A673 (cell line): ENCODE results near the gene ABLIM3. TPM values are rescaled to one million over a fixed set of nuclear protein-coding genes. Genes with fewer than 3 reads are reported as not detected.

Source experiments
- BruUV-seq: library from RNA; stranded (reverse); fragments of 400-500 nt; replicated peaks from 2 replicates; lab custom pipeline; 2021; lab: Mats Ljungman, UMichigan
- CTCF ChIA-PET: fragments of 300-600 bp; sonication (Branson Sonifier 250); formaldehyde crosslinking; loops from one replicate; lab custom pipeline; 2022; ENCODE audit warnings: antibody characterized with exemption; lab: Charles Lee
- POLR2A ChIA-PET: fragments of 300-600 bp; sonication (Branson Sonifier 250); formaldehyde crosslinking; loops from one replicate; lab custom pipeline; 2022; ENCODE audit warnings: antibody characterized with exemption; ENCODE audit not compliant: low non-redundant PET; lab: Charles Lee
- DNase-seq: peaks from one replicate; pipeline ENCODE4 v3.0.0-alpha.2; 2015; ENCODE audit warnings: low spot score
- H3K27ac ChIP-seq: fragments of 200-600 bp; sonication (generic); 2 replicates; pipeline ENCODE4 v1.5.1; 2016; ENCODE audit warnings: mixed run types, low read depth, mild to moderate bottlenecking, mixed read lengths, antibody characterized with exemption, low read length; ENCODE audit not compliant: poor library complexity, severe bottlenecking
- H3K27me3 ChIP-seq: fragments of 200-600 bp; sonication (generic); replicated peaks from 2 replicates; pipeline ENCODE4 v1.6.1; 2017; ENCODE audit warnings: mixed run types, low read depth, mild to moderate bottlenecking, mixed read lengths, antibody characterized with exemption, low read length; ENCODE audit not compliant: insufficient read depth, poor library complexity
- H3K36me3 ChIP-seq: fragments of 200-600 bp; sonication (generic); 2 replicates; pipeline ENCODE4 v1.6.1; 2016; ENCODE audit warnings: mixed run types, mild to moderate bottlenecking, mixed read lengths, antibody characterized with exemption, low read length; ENCODE audit not compliant: insufficient read depth, poor library complexity, severe bottlenecking
- H3K4me1 ChIP-seq: fragments of 200-600 bp; sonication (generic); 2 replicates; pipeline ENCODE4 v1.6.1; 2017; ENCODE audit warnings: mixed run types, mild to moderate bottlenecking, mixed read lengths, antibody characterized with exemption, low read length; ENCODE audit not compliant: insufficient read depth, poor library complexity, severe bottlenecking
- H3K4me3 ChIP-seq: fragments of 200-600 bp; sonication (generic); 2 replicates; pipeline ENCODE4 v1.5.1; 2016; ENCODE audit warnings: low read depth, mixed run types, mild to moderate bottlenecking, mixed read lengths, low read length; ENCODE audit not compliant: poor library complexity, severe bottlenecking
- H3K9me3 ChIP-seq: fragments of 200-600 bp; sonication (generic); 2 replicates; pipeline ENCODE4 v1.6.1; 2016; ENCODE audit warnings: mixed run types, low read depth, mild to moderate bottlenecking, mixed read lengths, antibody characterized with exemption, low read length; ENCODE audit not compliant: poor library complexity, severe bottlenecking
- EZH2 ChIP-seq: fragments of 200-600 bp; sonication (generic); IDR thresholded peaks from 2 replicates; pipeline ENCODE4 v1.6.1; 2017; ENCODE audit warnings: borderline replicate concordance, low read depth, mild to moderate bottlenecking, mixed read lengths, antibody characterized with exemption, low read length; ENCODE audit not compliant: poor library complexity, severe bottlenecking
- intact Hi-C: fragments of 100-400 bp; cut with micrococcal nuclease; formaldehyde crosslinking; loops from one replicate; pipeline ENCODE4 v1.10.0; 2022; ENCODE audit not compliant: unreplicated experiment
- total RNA-seq: library from RNA; stranded (reverse); gene quantifications from 2 replicates; pipeline ENCODE4 v1.2.3, GENCODE V29; 2021
- TF ChIP-seq, protein P1 (sequence below): fragments of 300-800, 200-600 bp; sonication (generic); conservative IDR thresholded peaks from 2 replicates; pipeline ENCODE4 v1.5.1; 2017; ENCODE audit warnings: low read depth, mild to moderate bottlenecking, antibody characterized with exemption, low read length, moderate library complexity, mixed read lengths

ABLIM3 gene
- total RNA-seq, 1 experiment from 2014 or later = not detected

- no peak for DNase-seq
- intact Hi-C loops = no loop called here
- ChIA-PET POLR2A (no interaction called here), CTCF (interaction anchor here (0.7 kb wide), 1 partner anchor 51 kb away, joined by 7 read pairs; no protein-coding TSS in a partner anchor)
- H3K36me3 ChIP-seq = no peaks in the 10 kb centered on the region
- TF ChIP-seq, protein P1, sequence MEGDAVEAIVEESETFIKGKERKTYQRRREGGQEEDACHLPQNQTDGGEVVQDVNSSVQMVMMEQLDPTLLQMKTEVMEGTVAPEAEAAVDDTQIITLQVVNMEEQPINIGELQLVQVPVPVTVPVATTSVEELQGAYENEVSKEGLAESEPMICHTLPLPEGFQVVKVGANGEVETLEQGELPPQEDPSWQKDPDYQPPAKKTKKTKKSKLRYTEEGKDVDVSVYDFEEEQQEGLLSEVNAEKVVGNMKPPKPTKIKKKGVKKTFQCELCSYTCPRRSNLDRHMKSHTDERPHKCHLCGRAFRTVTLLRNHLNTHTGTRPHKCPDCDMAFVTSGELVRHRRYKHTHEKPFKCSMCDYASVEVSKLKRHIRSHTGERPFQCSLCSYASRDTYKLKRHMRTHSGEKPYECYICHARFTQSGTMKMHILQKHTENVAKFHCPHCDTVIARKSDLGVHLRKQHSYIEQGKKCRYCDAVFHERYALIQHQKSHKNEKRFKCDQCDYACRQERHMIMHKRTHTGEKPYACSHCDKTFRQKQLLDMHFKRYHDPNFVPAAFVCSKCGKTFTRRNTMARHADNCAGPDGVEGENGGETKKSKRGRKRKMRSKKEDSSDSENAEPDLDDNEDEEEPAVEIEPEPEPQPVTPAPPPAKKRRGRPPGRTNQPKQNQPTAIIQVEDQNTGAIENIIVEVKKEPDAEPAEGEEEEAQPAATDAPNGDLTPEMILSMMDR = no peak
- TF ChIP-seq EZH2 = no peak
- no peaks in the 10 kb centered on the region for H3K9me3 ChIP-seq
- no TSS peak for BruUV-seq
- peaks cover 11% of the 10 kb centered on the region for H3K27me3 ChIP-seq
- H3K4me3 ChIP-seq = no peak overlapping the region
- no peaks in the 10 kb centered on the region for H3K4me1 ChIP-seq
- no peak overlapping the region for H3K27ac ChIP-seq
Observed at GRCh38 chr5:149294872-149295829, 153.9 kb downstream of the ABLIM3 start.

GRCh38 chr5:149297340-149298025 is 156.2 kb downstream of the ABLIM3 start:
- POLR2A ChIA-PET = no interaction called here
- Histone ChIP-seq H3K27me3 (peaks cover 4% of the 10 kb centered on the region), H3K36me3 (no peaks in the 10 kb centered on the region), H3K4me1 (no peaks in the 10 kb centered on the region), H3K27ac (no peak overlapping the region), H3K9me3 (no peaks in the 10 kb centered on the region), H3K4me3 (no peak overlapping the region)
- intact Hi-C loops = no loop called here
- DNase-seq = no peak
- no peak for TF ChIP-seq EZH2
- TF ChIP-seq, protein P1 = no peak
- BruUV-seq = no TSS peak
- CTCF ChIA-PET = no interaction called here

- peaks cover 4% of the 10 kb centered on the region for H3K27me3 ChIP-seq
- ChIA-PET CTCF (no interaction called here), POLR2A (no interaction called here)
- TF ChIP-seq, protein P1 = no peak
- no peak for TF ChIP-seq EZH2
- no peak overlapping the region for H3K4me3 ChIP-seq
- H3K36me3 ChIP-seq = no peaks in the 10 kb centered on the region
- intact Hi-C loops = no loop called here
- H3K27ac ChIP-seq = no peak overlapping the region
- DNase-seq = no peak
- BruUV-seq = no TSS peak
- no peaks in the 10 kb centered on the region for H3K9me3 ChIP-seq
- no peaks in the 10 kb centered on the region for H3K4me1 ChIP-seq
Observed at GRCh38 chr5:149298163-149298562, 156.9 kb downstream of the ABLIM3 start.
